ENCODE results near the gene NPTXR. TPM values are rescaled to one million over a fixed set of nuclear protein-coding genes. Genes with fewer than 3 reads are reported as not detected.

NPTXR gene
- total RNA-seq, result 0.64 and 0.86 TPM in 2 replicates

DNA sequence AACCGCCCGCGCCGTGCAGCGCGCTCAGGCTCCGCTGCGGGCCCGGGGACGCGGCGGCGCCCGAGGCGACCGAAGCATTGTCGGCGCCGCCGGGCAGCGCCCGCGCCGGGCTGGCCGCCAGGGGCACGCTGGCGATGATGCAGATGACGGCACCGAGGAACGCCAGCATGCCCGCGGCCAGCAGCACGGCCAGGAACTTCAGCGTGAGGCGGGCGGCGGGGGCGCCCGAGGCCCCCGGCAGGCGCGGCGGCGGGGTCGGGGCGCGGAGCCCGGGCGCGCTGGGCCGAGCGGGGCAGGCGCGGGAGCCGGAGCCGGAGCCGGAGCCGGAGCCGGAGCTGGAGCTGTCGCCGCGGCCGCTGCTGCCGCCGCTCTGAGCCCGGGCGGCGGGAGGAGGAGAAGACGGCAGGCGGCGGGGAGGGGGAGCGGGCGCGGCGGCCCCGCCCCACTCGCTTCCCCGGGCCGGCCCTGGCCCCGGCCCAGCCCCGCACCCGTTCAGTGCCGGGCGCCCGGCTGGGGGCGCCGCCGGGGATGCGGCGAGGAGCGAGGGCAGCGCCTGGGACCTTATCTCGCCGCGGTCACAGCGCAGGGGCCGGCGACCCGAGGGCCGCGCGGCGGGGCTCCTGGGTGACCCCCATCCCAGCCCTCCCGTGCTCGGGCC, at the start of gene NPTXR:
Gene NPTXR, minus strand, starts transcription at position 372 of the 658 bp plus-strand sequence.
- DNase-seq (ENCODE audit: low read depth), result peak; percentile 16
- TF ChIP-seq, protein P1, sequence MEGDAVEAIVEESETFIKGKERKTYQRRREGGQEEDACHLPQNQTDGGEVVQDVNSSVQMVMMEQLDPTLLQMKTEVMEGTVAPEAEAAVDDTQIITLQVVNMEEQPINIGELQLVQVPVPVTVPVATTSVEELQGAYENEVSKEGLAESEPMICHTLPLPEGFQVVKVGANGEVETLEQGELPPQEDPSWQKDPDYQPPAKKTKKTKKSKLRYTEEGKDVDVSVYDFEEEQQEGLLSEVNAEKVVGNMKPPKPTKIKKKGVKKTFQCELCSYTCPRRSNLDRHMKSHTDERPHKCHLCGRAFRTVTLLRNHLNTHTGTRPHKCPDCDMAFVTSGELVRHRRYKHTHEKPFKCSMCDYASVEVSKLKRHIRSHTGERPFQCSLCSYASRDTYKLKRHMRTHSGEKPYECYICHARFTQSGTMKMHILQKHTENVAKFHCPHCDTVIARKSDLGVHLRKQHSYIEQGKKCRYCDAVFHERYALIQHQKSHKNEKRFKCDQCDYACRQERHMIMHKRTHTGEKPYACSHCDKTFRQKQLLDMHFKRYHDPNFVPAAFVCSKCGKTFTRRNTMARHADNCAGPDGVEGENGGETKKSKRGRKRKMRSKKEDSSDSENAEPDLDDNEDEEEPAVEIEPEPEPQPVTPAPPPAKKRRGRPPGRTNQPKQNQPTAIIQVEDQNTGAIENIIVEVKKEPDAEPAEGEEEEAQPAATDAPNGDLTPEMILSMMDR (IDR thresholded peaks at IDR 0.05; ENCODE audit: insufficient read depth, low read depth, low read length), result no peak
- H3K4me3 ChIP-seq (ENCODE audit: low read depth, low read length), result peak within 1 kb of the TSS; percentile 18

DNA sequence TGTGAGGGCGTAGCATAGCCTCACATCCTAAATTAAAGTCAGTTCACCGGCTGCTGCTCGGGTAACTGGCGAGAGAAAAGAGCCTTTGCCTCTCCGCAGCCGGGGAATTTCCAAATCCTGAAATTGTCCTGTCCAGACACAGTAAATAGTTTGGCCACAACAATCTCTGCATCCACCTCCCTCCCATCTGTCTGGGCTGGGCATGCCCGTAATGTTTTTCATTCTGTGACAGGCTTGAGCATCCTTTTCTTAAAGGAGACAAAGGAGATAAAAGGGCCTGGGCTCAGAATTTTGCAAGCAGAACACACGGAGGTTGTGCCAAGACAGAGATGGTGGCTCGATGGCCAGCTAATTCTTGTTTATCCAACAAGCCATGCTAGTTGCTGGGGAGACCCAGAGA, 47.4 kb upstream of the NPTXR start:
- no peak for DNase-seq (ENCODE audit: low read depth)
- no peak overlapping the region for H3K4me3 ChIP-seq (ENCODE audit: low read depth, low read length)
- TF ChIP-seq, protein P1 (IDR thresholded peaks at IDR 0.05; ENCODE audit: insufficient read depth, low read depth, low read length), result no peak

DNA sequence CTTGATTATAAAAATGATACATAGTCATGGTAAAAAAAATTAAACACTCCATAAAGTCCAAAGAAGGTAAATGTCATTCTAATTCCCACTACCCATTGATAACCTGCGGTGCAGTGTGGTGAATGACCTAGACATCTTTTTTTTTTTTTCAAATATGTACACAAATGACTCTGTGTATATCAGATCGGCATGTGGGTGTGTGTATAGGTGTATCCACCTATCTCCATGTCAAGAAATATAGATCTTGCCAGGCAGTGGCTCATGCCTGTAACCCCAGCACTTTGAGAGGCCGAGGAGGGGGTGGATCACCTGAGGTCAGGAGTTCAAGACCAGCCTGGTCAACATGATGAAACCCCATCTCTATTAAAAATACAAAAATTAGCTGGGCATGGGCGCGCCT, 46.5 kb upstream of the NPTXR start:
- H3K4me3 ChIP-seq (ENCODE audit: low read depth, low read length), result no peak overlapping the region
- no peak for DNase-seq (ENCODE audit: low read depth)
- TF ChIP-seq, protein P1 (IDR thresholded peaks at IDR 0.05; ENCODE audit: insufficient read depth, low read depth, low read length), result no peak

DNA sequence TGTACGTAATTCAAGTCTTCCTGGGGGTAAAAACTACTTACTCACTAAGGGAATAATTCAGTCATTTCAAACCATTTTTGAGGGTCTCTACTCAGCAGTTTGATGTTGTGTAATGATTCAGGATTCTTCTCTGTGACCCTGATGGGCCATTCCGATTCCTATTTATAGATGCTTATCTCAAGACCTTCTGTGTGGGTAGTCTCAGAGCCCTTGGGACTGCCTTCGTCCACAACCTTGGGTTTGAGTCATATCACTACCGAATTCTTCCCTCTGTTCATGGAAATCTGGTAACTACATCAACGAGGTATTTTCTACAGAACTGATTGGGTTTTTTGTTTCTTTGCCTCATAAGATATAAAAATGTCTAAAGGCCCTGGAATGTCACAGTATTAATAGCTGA, 42.5 kb upstream of the NPTXR start:
- no peak for DNase-seq (ENCODE audit: low read depth)
- no peak overlapping the region for H3K4me3 ChIP-seq (ENCODE audit: low read depth, low read length)
- TF ChIP-seq, protein P1 (IDR thresholded peaks at IDR 0.05; ENCODE audit: insufficient read depth, low read depth, low read length), result no peak

DNA sequence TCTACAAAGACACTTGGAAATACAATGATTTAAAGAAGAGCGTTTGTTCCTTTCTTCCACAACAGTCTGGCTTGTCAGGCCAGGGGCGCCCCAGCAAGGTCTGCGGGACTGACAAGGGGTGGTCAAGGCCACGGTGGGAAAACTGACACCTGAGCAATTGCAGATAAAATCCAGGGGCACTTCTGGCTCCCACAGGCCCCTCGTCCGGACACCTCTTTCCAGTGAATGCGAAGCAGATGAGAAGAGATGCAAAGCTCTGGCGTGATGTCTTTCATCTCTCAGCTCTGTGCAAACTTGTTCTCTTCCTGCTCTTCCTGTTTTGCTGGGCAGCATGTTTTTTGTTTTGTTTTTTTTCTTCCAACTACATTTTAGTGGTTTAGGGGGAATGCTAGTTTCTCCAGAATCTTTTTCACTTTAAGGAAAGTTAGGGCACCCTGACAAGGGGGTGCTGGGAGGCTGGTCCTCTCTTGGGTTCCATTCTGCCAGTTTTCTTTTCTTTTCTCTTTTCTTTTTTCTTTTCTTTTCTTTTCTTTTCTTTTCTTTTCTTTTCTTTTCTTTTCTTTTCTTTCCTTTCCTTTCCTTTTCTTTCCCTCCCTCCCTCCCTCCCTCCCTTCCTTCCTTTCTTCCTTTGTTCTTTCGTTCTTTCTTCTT, 39.3 kb upstream of the NPTXR start:
- H3K4me3 ChIP-seq (ENCODE audit: low read depth, low read length), result no peak overlapping the region
- peak; percentile 24 for DNase-seq (ENCODE audit: low read depth)
- TF ChIP-seq, protein P1 (IDR thresholded peaks at IDR 0.05; ENCODE audit: insufficient read depth, low read depth, low read length), result no peak

DNA sequence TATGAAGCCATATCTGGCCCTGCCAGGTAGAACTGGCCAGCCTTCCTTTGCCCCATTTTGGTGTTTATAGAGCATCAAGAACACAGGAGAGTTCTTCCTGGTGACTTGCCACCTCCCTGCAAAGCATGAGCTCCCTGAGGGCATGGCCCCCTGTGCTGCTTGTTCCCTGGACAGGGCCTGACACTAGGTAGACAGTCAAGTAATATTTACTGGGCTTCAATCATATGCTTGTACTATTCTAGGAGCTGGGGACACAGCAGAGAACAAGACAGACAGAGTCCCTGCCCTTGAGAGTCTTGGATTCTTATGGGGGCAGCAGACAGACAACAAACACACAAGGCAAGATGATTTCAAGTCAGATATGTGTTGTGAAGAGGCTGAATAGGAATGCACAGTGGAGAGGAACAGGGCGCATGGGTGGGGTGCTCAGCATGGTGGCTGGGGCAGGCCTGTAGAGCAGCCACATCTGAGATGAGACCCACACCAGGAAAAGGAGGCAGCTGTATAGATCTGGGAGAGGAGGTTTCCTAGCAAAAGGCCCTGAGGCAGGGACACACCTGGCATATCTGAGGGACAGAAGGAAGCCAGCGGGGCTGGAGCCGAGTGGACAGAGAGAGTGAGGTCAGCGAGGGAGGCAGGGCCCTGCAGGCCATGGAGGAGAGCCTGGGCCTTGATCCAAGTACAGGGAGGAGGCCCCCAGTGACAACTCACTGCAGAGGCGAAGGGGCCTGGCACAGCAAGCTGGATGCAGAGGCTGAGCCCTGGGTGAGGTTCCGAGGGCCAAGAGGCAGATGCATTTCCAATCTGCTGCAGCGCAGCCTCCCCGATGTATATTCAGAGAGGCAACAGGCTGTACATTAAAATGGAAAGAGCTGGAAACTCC, 38.4 kb upstream of the NPTXR start:
- H3K4me3 ChIP-seq (ENCODE audit: low read depth, low read length), result no peak overlapping the region
- DNase-seq (ENCODE audit: low read depth), result no peak
- TF ChIP-seq, protein P1 (IDR thresholded peaks at IDR 0.05; ENCODE audit: insufficient read depth, low read depth, low read length), result no peak
